Heart left ventricle (tissue), 16 donors: ENCODE data around the gene ZDHHC3. TPM values are rescaled to one million over a fixed set of nuclear protein-coding genes. Genes with fewer than 3 reads are reported as not detected.

Source experiments
- ATAC-seq, 4 donors: fragments of 200-7000 bp; cut with Tn5 transposase; one replicate each; pipeline ENCODE4 v1.9.1; 2020 to 2022; ENCODE audit warnings: moderate library complexity in 4 of 4, mild to moderate bottlenecking in 3 of 4, moderate number of reproducible peaks in 1 of 4
- DNase-seq, 5 donors: peaks; one replicate each; pipeline ENCODE4 v3.0.0-alpha.2; 2020
- H3K27ac ChIP-seq, 12 donors: fragments of 200-600 bp; sonication (generic) in 4 of 12; one replicate each; pipeline versions ENCODE4 v1.5.0 to v1.8.0; 2016 to 2022; ENCODE audit warnings: mild to moderate bottlenecking in 2 of 12
- H3K27me3 ChIP-seq, 9 donors: fragments of 200-600 bp; sonication (generic) in 2 of 9; one replicate each; pipeline versions ENCODE4 v1.5.1 to v1.8.0; 2016 to 2022; ENCODE audit warnings: mild to moderate bottlenecking in 3 of 9
- H3K36me3 ChIP-seq, 9 donors: fragments of 200-600 bp; sonication (generic) in 2 of 9; one replicate each; pipeline versions ENCODE4 v1.5.0 to v1.8.0; 2018 to 2022; ENCODE audit warnings: mild to moderate bottlenecking in 2 of 9
- H3K4me1 ChIP-seq, 12 donors: fragments of 200-600 bp; sonication (generic) in 4 of 12; one replicate each; pipeline versions ENCODE4 v1.5.0 to v1.8.0; 2016 to 2022; ENCODE audit warnings: mild to moderate bottlenecking in 3 of 12
- H3K4me3 ChIP-seq, 12 donors: fragments of 200-600 bp; sonication (generic) in 4 of 12; one replicate each; pipeline versions ENCODE4 v1.5.0 to v1.8.0; 2017 to 2022; ENCODE audit warnings: mild to moderate bottlenecking in 9 of 12, moderate library complexity in 4 of 12
- H3K9me3 ChIP-seq, 12 donors: fragments of 200-600 bp; sonication (generic) in 4 of 12; one replicate each; pipeline versions ENCODE4 v1.5.0 to v1.8.0; 2016 to 2022; ENCODE audit warnings: mild to moderate bottlenecking in 1 of 12
- CTCF ChIP-seq, 12 donors: fragments of 200-600 bp; sonication (generic) in 4 of 12; IDR thresholded peaks; one replicate each; pipeline versions ENCODE4 v1.5.0 to v1.8.0; 2018 to 2022; ENCODE audit warnings: antibody characterized with exemption in 12 of 12, mild to moderate bottlenecking in 5 of 12
- POLR2A ChIP-seq, 2 donors: fragments of 450-650 bp; IDR thresholded peaks; one replicate each; pipeline ENCODE4 v1.6.1; 2017; ENCODE audit warnings: antibody characterized with exemption in 2 of 2, mild to moderate bottlenecking in 2 of 2, moderate library complexity in 2 of 2
- WGBS, 4 donors: extraction: QIAGEN DNeasy Blood & Tissue Kit in 2 of 4; methylation state at CpG; one replicate each; pipeline versions ENCODE4 v1.1.5 to v1.1.7; 2013 to 2018; 5-methylcytosine and 5-hydroxymethylcytosine counted together
- intact Hi-C, 10 donors: fragments of 100-400 bp; cut with DNase I; formaldehyde crosslinking; loops; one replicate each; pipeline versions ENCODE4 v1.11.1 to v1.14.2; 2022
- polyA plus RNA-seq, 2 donors: library from polyadenylated mRNA; stranded (reverse); fragments of 200-250 nt; gene quantifications; one replicate each; pipeline ENCODE4 v1.2.3, GENCODE V29; 2013
- total RNA-seq, 9 donors: library from RNA; depleted of rRNA in 2 of 9; stranded (reverse); fragments of >200 nt in 2 of 9; fragmentation: NEBNext Ultra II Directional in 3 of 9; extraction: Animal tissue kit (Norgen Biotek cat#: 25700) in 3 of 9; gene quantifications; one replicate each; pipeline versions ENCODE4 v1.1.0 to v1.2.4, GENCODE V29; 2016 to 2023
- donor health status: ischemic (EF 13 %, LVEDD 7.1; RV severe dilation, severe dysfunction).
- donor health status: healthy with polysubstance abuse.
- donor health status: DM: no; HTN: yes; CAD: no.
- donor health status: DM: no; HTN: no; CAD: no.
- donor health status: ischemic (EF 25% LVEDD 6.9; RV normal size, moderate dysfunction).
- donor health status: ischemic (EF 25% LVEDD 5.7; RV mildly dilated, moderate dysfunction).
- donor health status: healthy.
- donor health status: DM: yes; HTN: yes; CAD: no.
- donor health status: ischemic (EF 35%, LVEDD 5.7; RV mildly dilated, moderate dysfunction).
- donor health status: nonischemic (EF 11% LVEDD 7.7; RV severe dilation, severe dysfunction).
- donor health status: DM: yes; HTN: yes; CAD: no.
- donor health status: PGD.
- donor health status: ischemic (EF 29% LVEDD 5.4; RV normal size, mild dysfunction).
- donor health status: nonischemic (EF 23%, LVEDD 6.1; RV moderate dilation, normal function).

Gene ZDHHC3
- total and polyA plus RNA-seq, 11 donors: 17.9 to 94.7 (median 52.7) TPM

GRCh38 chr3:44903751-44904150, 72.2 kb downstream of the ZDHHC3 start:
- no peak for TF ChIP-seq CTCF (IDR thresholded peaks at IDR 0.05)
- no peak for TF ChIP-seq POLR2A (IDR thresholded peaks at IDR 0.05)
- H3K27me3 ChIP-seq: peaks cover 0 to 12% (median under 1%) of the 10 kb centered on the region in 9 donors
- H3K36me3 ChIP-seq: no peaks in the 10 kb centered on the region
- intact Hi-C loops: no loop called here
- DNase-seq (no peak), ATAC-seq (no peak)
- H3K27ac ChIP-seq: no peak overlapping the region
- H3K9me3 ChIP-seq: no peaks in the 10 kb centered on the region
- 92 to 94% (median 94%) methylated on average over 14 to 15 of the region's 15 CpGs for WGBS, 4 donors
- H3K4me3 ChIP-seq: no peak overlapping the region
- no peaks in the 10 kb centered on the region for H3K4me1 ChIP-seq

GRCh38 chr3:44903314-44903713, 72.7 kb downstream of the ZDHHC3 start:
- Histone ChIP-seq H3K9me3 (no peaks in the 10 kb centered on the region), H3K4me3 (no peak overlapping the region), H3K36me3 (no peaks in the 10 kb centered on the region), H3K27me3 (peaks cover 0 to 16% (median 0%) of the 10 kb centered on the region in 9 donors), H3K4me1 (no peaks in the 10 kb centered on the region), H3K27ac (no peak overlapping the region)
- intact Hi-C loops: no loop called here
- no peak for TF ChIP-seq CTCF (IDR thresholded peaks at IDR 0.05)
- no peak for TF ChIP-seq POLR2A (IDR thresholded peaks at IDR 0.05)
- no peak for ATAC-seq
- no peak for DNase-seq
- 44 to 56% (median 52%) methylated on average over 2 of the region's 2 CpGs for WGBS, 4 donors

GRCh38 chr3:44902628-44903027, 73.3 kb downstream of the ZDHHC3 start:
- no peak overlapping the region for H3K27ac ChIP-seq
- intact Hi-C loops: no loop called here
- no peak for ATAC-seq
- WGBS, 4 donors: 48 to 59% (median 55%) methylated on average over 4 of the region's 4 CpGs
- no peak overlapping the region for H3K4me3 ChIP-seq
- H3K4me1 ChIP-seq: no peaks in the 10 kb centered on the region
- no peaks in the 10 kb centered on the region for H3K9me3 ChIP-seq
- DNase-seq: no peak
- H3K27me3 ChIP-seq: peaks cover 0 to 16% (median 0%) of the 10 kb centered on the region in 9 donors
- no peaks in the 10 kb centered on the region for H3K36me3 ChIP-seq
- no peak for TF ChIP-seq CTCF (IDR thresholded peaks at IDR 0.05)
- TF ChIP-seq POLR2A (IDR thresholded peaks at IDR 0.05): no peak

GRCh38 chr3:44899683-44900367, 76.1 kb downstream of the ZDHHC3 start:
- intact Hi-C loops: no loop called here
- no peaks in the 10 kb centered on the region for H3K36me3 ChIP-seq
- no peak for DNase-seq
- TF ChIP-seq CTCF (IDR thresholded peaks at IDR 0.05) (no peak), POLR2A (IDR thresholded peaks at IDR 0.05) (no peak)
- no peak overlapping the region for H3K27ac ChIP-seq
- ATAC-seq: no peak
- 42 to 44% (median 43%) methylated on average over 12 to 13 of the region's 13 CpGs for WGBS, 4 donors
- H3K4me1 ChIP-seq: no peaks in the 10 kb centered on the region
- no peaks in the 10 kb centered on the region for H3K9me3 ChIP-seq
- H3K4me3 ChIP-seq: no peak overlapping the region
- H3K27me3 ChIP-seq: peaks cover 0 to 16% (median 0%) of the 10 kb centered on the region in 9 donors
